ENCODE data around the gene CABP7. TPM values are rescaled to one million over a fixed set of nuclear protein-coding genes. Genes with fewer than 3 reads are reported as not detected.

The CABP7 gene
- total and polyA plus RNA-seq, 11 donors = 0.03 to 0.11 TPM; not detected in 9

DNA sequence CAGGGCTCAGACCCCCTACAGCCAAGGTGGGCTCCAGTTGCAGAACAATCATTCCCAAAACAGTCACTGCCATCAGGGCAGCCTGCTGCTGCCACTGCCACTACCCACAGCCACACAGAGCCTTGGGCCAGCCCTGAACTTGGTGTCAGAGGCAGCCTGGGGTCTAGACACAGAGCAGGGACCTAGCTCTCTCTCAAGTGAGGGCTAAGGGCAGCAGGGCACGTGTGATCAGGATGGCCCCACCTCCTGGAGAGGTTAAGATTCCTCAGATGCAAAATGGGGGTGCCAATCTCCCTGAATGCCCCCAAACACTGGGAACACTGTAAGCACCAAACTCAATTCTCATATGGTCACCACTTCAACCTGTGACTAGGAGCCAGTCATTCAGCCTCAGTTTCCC, 15.6 kb downstream of the CABP7 start:
- TF ChIP-seq, protein P1, sequence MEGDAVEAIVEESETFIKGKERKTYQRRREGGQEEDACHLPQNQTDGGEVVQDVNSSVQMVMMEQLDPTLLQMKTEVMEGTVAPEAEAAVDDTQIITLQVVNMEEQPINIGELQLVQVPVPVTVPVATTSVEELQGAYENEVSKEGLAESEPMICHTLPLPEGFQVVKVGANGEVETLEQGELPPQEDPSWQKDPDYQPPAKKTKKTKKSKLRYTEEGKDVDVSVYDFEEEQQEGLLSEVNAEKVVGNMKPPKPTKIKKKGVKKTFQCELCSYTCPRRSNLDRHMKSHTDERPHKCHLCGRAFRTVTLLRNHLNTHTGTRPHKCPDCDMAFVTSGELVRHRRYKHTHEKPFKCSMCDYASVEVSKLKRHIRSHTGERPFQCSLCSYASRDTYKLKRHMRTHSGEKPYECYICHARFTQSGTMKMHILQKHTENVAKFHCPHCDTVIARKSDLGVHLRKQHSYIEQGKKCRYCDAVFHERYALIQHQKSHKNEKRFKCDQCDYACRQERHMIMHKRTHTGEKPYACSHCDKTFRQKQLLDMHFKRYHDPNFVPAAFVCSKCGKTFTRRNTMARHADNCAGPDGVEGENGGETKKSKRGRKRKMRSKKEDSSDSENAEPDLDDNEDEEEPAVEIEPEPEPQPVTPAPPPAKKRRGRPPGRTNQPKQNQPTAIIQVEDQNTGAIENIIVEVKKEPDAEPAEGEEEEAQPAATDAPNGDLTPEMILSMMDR (IDR thresholded peaks at IDR 0.05) = no peak
- TF ChIP-seq POLR2A (IDR thresholded peaks at IDR 0.05) = no peak
- WGBS, 4 donors = 67 to 86% (median 78%) methylated on average over 1 of the region's 1 CpG; no CpG with 5 or more reads in 1 of the 4 donors
- peaks cover 0 to 7% (median 0%) of the 10 kb centered on the region in 12 donors for H3K4me1 ChIP-seq
- no peaks in the 10 kb centered on the region for H3K9me3 ChIP-seq
- ATAC-seq (no peak), DNase-seq (no peak)
- no peak overlapping the region for H3K4me3 ChIP-seq
- intact Hi-C loops (cut with DNase I) = no loop called here
- H3K27ac ChIP-seq = no peak overlapping the region
- H3K36me3 ChIP-seq = peaks cover 0 to 49% (median 20%) of the 10 kb centered on the region in 9 donors
- no peaks in the 10 kb centered on the region for H3K27me3 ChIP-seq

DNA sequence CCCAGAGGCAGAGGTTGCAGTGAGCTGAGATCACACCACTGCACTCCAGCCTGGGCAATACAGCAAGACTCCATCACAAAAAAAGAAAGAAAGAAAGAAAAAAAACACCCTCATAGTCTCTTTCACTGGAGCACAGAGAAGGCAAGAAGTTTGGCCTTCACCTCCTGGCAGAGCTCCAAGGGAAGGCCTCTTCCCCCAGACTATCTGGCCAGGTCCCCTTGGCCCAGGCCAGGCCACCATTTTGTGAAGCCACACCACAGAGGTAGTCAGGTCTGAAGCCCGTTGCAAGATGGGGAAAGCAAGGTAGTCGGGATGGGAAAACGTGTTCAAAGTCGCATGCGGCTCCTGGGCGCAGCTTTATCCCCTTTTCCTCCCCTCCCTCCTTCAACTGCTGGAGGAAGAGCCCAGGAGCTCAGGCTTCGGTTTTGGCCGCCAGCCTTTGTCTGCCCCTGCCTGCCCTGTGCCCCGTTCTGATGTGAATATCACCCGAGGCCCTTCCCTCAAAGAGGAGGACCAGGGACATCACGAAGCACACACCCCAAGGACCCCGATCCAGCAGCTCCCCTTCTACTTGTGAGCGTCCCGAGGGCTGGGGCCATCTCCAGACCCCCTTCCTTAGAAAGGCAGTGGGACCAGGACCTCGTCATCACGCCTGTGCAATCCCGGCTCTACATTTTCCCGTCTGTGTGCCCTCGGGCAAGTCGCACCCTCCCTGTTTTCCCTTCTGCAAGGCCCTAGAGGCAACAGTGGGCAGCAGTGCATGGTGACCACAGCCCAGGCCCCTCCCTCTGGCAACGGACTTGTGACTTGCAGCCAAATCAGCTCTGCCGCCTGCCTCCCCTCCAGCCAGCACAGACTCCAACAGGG, 17.7 kb downstream of the CABP7 start:
- DNase-seq (peak in 3 of 5 donors; percentile 50 to 60 (median 53)), ATAC-seq (peak; percentile 58 to 74 (median 72))
- no peak overlapping the region for H3K27ac ChIP-seq
- 86 to 94% (median 92%) methylated on average over 20 to 22 of the region's 22 CpGs for WGBS, 4 donors
- H3K9me3 ChIP-seq = no peaks in the 10 kb centered on the region
- TF ChIP-seq, protein P1 (IDR thresholded peaks at IDR 0.05) = no peak
- TF ChIP-seq POLR2A (IDR thresholded peaks at IDR 0.05) = no peak
- intact Hi-C loops (cut with DNase I) = no loop called here
- no peak overlapping the region for H3K4me3 ChIP-seq
- H3K4me1 ChIP-seq = peaks cover 0 to 7% (median 0%) of the 10 kb centered on the region in 12 donors
- no peaks in the 10 kb centered on the region for H3K27me3 ChIP-seq
- H3K36me3 ChIP-seq = peaks cover 0 to 57% (median 31%) of the 10 kb centered on the region in 9 donors

DNA sequence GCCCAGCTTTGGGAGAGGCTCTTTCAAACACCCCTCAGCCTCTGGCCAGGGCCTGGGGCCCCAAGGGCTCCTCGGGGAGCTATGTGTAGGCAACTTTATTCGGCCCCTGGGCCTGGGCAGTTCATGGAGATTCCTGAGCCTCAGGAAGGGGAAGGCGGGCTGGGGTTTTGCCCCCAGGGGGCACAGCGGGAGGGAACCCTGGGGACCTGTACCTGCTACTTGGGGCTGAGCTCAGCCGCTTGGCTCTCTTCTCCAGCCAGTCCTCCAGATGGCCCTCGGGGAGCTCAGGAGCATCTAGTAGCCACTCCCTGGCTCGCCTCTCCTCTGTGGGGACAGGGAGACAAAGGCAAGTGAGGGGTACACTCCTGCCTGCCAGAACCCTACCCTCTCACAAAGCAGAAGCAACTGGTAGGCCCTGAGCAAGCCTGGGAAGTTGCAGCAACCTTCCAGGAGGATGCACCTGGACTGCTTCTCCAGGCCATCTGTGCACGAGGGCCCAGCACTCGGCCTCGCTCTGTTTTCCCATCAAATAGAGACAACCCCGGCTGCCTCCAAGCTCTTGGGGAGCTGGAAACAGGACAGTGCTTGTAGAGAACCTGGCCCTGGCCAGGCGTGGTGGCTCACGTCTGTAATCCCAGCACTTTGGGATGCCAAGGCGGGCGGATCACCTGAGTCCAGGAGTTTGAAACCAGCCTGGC, 18.5 kb downstream of the CABP7 start:
- no peak for ATAC-seq
- intact Hi-C loops (cut with DNase I) = no loop called here
- WGBS, 4 donors = 89 to 93% (median 92%) methylated on average over 8 to 15 of the region's 15 CpGs
- no peak for TF ChIP-seq POLR2A (IDR thresholded peaks at IDR 0.05)
- TF ChIP-seq, protein P1 (IDR thresholded peaks at IDR 0.05) = no peak
- H3K27me3 ChIP-seq = no peaks in the 10 kb centered on the region
- H3K36me3 ChIP-seq = peaks cover 0 to 59% (median 34%) of the 10 kb centered on the region in 9 donors
- H3K9me3 ChIP-seq = no peaks in the 10 kb centered on the region
- no peak for DNase-seq
- no peak overlapping the region for H3K27ac ChIP-seq
- no peak overlapping the region for H3K4me3 ChIP-seq
- H3K4me1 ChIP-seq = peaks cover 0 to 7% (median 0%) of the 10 kb centered on the region in 12 donors

DNA sequence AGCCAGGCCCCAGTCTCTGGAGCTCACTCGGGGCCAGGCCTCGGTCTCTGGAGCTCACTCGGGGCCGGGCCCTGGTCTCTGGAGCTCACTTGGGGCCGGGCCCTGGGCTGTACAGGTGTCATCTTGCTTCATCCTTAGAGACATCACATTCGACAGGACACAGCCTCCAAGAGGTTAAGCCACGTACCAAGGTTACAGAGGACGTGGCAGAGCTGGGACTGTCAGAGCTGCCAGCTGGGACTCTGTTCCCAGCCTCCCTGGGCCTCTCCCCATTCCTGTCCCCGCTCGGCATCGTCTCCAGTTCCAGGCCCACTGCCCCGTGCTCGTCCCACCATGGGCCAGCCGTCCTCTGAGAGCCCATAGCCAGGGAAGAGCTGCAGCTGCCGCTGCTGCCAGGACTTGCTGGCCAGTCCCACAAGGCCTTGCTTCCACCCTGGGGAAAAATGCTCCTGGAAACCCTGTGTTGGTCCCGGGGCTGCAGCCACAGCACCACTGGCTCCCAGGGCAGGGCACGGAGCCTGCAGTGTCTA, 19.6 kb downstream of the CABP7 start:
- ATAC-seq (no peak), DNase-seq (peak in 1 of 5 donors; percentile 42)
- TF ChIP-seq POLR2A (IDR thresholded peaks at IDR 0.05) = no peak
- TF ChIP-seq, protein P1 (IDR thresholded peaks at IDR 0.05) = no peak
- no peak overlapping the region for H3K27ac ChIP-seq
- H3K27me3 ChIP-seq = no peaks in the 10 kb centered on the region
- H3K36me3 ChIP-seq = peaks cover 0 to 56% (median 35%) of the 10 kb centered on the region in 9 donors
- intact Hi-C loops (cut with DNase I) = no loop called here
- no peaks in the 10 kb centered on the region for H3K9me3 ChIP-seq
- no peak overlapping the region for H3K4me3 ChIP-seq
- H3K4me1 ChIP-seq = no peaks in the 10 kb centered on the region
- 88 to 95% (median 93%) methylated on average over 12 to 17 of the region's 17 CpGs for WGBS, 4 donors
